Activated T-helper 17 cell treated with anti-CD3 and anti-CD28 coated beads, Interleukin-2, amount 50 U/mL, for 72 hours (primary cell): ENCODE data around the gene TFAP2E. TPM values are rescaled to one million over a fixed set of nuclear protein-coding genes. Genes with fewer than 3 reads are reported as not detected.

Experiments used
- total RNA-seq, 2 donors: library from RNA; stranded (reverse); gene quantifications; one replicate each; pipeline ENCODE4 v1.2.3, GENCODE V29; 2022

The TFAP2E gene
- total RNA-seq, 2 donors from 2014 or later, result 0.97 to 4.5 TPM

Other genes with a start within 250 kb of the TFAP2E start
- 10 to 100 TPM; 45.8 to 98.2 TPM for gene KIAA0319L, start 15.9 kb upstream of the TFAP2E start, total RNA-seq
- 10 to 100 TPM; 37.1 to 42.4 TPM for gene NCDN, start 15.5 kb upstream of the TFAP2E start, total RNA-seq
- gene PSMB2, start 68.2 kb downstream of the TFAP2E start, total RNA-seq, result 100 to 1,000 TPM in 1 of 2 donors, 10 to 100 TPM in 1; 60.5 to 102 TPM
- gene C1orf216, start 145.6 kb downstream of the TFAP2E start, total RNA-seq, result 10 to 100 TPM; 11.5 to 21.1 TPM
- 10 to 100 TPM; 27.2 to 70.7 TPM for gene CLSPN, start 196.7 kb downstream of the TFAP2E start, total RNA-seq
- gene AGO4, start 234.7 kb downstream of the TFAP2E start, total RNA-seq, result 1 to 10 TPM; 5.9 to 8.1 TPM